DND-41 (cell line): Measurements from ENCODE around the gene EIF4E3.

ENCODE experiments used
- ATAC-seq: fragments of 200-7000 bp; cut with Tn5 transposase; 3 replicates; pipeline ENCODE4 v1.9.1; 2021; ENCODE audit warnings: low read depth; ENCODE audit not compliant: insufficient read depth
- DNase-seq: peaks from one replicate; pipeline ENCODE4 v3.0.0-alpha.2; 2020
- H2AFZ ChIP-seq: 2 replicates; pipeline ENCODE4 v1.6.0; 2012; ENCODE audit warnings: low read depth, low read length
- H3K27ac ChIP-seq: 2 replicates; pipeline ENCODE4 v1.5.1; 2012; ENCODE audit warnings: low read length, inconsistent platforms
- H3K27me3 ChIP-seq: fragments of 200-600 bp; sonication (generic); 2 replicates; pipeline ENCODE4 v1.6.0; 2012; ENCODE audit warnings: low read length, mild to moderate bottlenecking, inconsistent platforms; ENCODE audit not compliant: insufficient read depth, poor library complexity
- H3K36me3 ChIP-seq: 2 replicates; pipeline ENCODE4 v1.5.1; 2012; ENCODE audit warnings: low read length, inconsistent platforms; ENCODE audit not compliant: insufficient read depth
- H3K4me1 ChIP-seq: 2 replicates; pipeline ENCODE4 v1.5.1; 2012; ENCODE audit warnings: mild to moderate bottlenecking, low read length; ENCODE audit not compliant: insufficient read depth
- H3K4me2 ChIP-seq: 2 replicates; pipeline ENCODE4 v1.6.0; 2012; ENCODE audit warnings: mild to moderate bottlenecking, moderate library complexity, low read length, inconsistent platforms; ENCODE audit not compliant: insufficient read depth
- H3K4me3 ChIP-seq, 2 experiments: fragments of 200-600 bp in 1 of 2; shearing (Covaris generic) in 1 of 2; 2 replicates each; pipeline ENCODE4 v1.5.1; 2012 to 2016; ENCODE audit warnings: inconsistent platforms in 2 of 2, low read length in 2 of 2, mild to moderate bottlenecking in 2 of 2, low read depth in 1 of 2, moderate library complexity in 1 of 2
- H3K79me2 ChIP-seq: 2 replicates; pipeline ENCODE4 v1.6.0; 2012; ENCODE audit warnings: low read length, inconsistent platforms; ENCODE audit not compliant: insufficient read depth
- H3K9ac ChIP-seq: 2 replicates; pipeline ENCODE4 v1.6.0; 2012; ENCODE audit warnings: low read depth, mild to moderate bottlenecking, inconsistent platforms, low read length, moderate library complexity
- H3K9me3 ChIP-seq: 2 replicates; pipeline ENCODE4 v1.5.1; 2012; ENCODE audit warnings: low read length, moderate library complexity, mild to moderate bottlenecking, inconsistent platforms; ENCODE audit not compliant: insufficient read depth, severe bottlenecking
- H4K20me1 ChIP-seq: 2 replicates; pipeline ENCODE4 v1.6.0; 2012; ENCODE audit warnings: low read length; ENCODE audit not compliant: insufficient read depth
- EZH2 ChIP-seq: IDR thresholded peaks from 3 replicates; pipeline ENCODE4 v1.6.1; 2012; ENCODE audit warnings: borderline replicate concordance, low read depth, mild to moderate bottlenecking, moderate library complexity, low read length, inconsistent platforms; ENCODE audit not compliant: severe bottlenecking
- TF ChIP-seq, protein P1 (sequence below): IDR thresholded peaks from 2 replicates; pipeline ENCODE4 v1.5.1; 2012; ENCODE audit warnings: borderline replicate concordance, low read length, moderate library complexity, mild to moderate bottlenecking; ENCODE audit not compliant: poor library complexity, severe bottlenecking; ENCODE audit errors: extremely low read depth

Gene EIF4E3

GRCh38 chr3:71725271-71725991 lies at the start of gene EIF4E3:
TSS of gene EIF4E3 (minus strand) at chr3:71725402. CDS start at chr3:71725367, 35 bp downstream.
- Histone ChIP-seq H3K9me3 (no peaks in the 10 kb centered on the region), H3K27ac (no peak within 1 kb of the TSS), H3K4me2 (peak within 1 kb of the TSS; percentile 95), H3K36me3 (no peaks in the 10 kb centered on the region), H3K4me3 (peak within 1 kb of the TSS; percentile 29 to 63; a peak in 3 of 4 replicates), H3K9ac (peak within 1 kb of the TSS; percentile 55), H3K79me2 (no peaks in the 10 kb centered on the region), H4K20me1 (peaks cover 7% of the 10 kb centered on the region), H3K4me1 (peaks cover 35% of the 10 kb centered on the region), H2AFZ (peak within 1 kb of the TSS; percentile 74), H3K27me3 (peaks cover 61% of the 10 kb centered on the region)
- peak; percentile 12 for DNase-seq
- TF ChIP-seq, protein P1, sequence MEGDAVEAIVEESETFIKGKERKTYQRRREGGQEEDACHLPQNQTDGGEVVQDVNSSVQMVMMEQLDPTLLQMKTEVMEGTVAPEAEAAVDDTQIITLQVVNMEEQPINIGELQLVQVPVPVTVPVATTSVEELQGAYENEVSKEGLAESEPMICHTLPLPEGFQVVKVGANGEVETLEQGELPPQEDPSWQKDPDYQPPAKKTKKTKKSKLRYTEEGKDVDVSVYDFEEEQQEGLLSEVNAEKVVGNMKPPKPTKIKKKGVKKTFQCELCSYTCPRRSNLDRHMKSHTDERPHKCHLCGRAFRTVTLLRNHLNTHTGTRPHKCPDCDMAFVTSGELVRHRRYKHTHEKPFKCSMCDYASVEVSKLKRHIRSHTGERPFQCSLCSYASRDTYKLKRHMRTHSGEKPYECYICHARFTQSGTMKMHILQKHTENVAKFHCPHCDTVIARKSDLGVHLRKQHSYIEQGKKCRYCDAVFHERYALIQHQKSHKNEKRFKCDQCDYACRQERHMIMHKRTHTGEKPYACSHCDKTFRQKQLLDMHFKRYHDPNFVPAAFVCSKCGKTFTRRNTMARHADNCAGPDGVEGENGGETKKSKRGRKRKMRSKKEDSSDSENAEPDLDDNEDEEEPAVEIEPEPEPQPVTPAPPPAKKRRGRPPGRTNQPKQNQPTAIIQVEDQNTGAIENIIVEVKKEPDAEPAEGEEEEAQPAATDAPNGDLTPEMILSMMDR, result no peak
- TF ChIP-seq EZH2, result peak; percentile 96
- peak; percentile 17; the same call in 2 of the 3 replicates for ATAC-seq

DNA sequence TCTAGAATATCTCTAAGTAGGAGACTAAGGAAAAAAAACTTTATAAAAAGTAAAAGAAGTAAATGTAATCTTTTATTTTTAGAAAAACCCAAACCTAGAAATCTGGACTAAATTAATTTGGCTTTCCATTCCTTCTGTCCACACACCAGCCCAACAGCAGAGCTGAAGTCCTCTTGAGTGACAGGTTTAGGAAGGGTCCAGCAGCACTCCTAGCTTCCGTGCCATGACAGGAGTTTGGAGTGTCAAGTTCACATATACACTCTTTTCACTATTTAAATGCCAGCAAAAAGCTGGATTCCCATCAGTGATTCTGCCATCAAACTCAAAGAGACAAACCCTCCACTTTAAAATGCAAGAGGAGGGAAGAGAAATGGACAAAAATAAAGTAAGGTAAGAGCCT lies 46.7 kb upstream of the EIF4E3 start:
- H3K4me3 ChIP-seq, result no peak overlapping the region
- no peak for ATAC-seq

DNA sequence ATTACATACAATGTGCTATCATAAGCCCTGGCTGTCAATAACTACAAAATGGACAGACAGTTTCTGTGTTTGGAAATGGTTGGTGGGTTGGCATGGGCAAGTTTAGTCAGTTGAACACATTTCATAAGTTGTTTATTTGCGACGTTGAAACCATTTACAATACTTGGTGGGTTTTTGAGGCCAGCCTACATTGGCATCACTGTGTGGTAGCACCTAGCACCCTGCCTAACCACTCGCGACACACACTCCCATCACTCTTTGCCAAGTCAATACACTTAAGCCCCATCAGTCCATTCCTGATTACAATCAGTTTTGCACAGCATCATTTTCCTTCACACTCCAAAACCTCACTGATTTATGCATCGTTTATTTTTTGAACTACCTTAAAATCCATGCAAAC lies 45.9 kb upstream of the EIF4E3 start:
- ATAC-seq (no peak), DNase-seq (no peak)
- Histone ChIP-seq H3K79me2 (no peaks in the 10 kb centered on the region), H3K4me1 (no peaks in the 10 kb centered on the region), H4K20me1 (no peaks in the 10 kb centered on the region), H3K36me3 (no peaks in the 10 kb centered on the region), H3K4me3 (no peak overlapping the region), H3K9me3 (no peaks in the 10 kb centered on the region), H3K4me2 (no peak overlapping the region), H3K27ac (no peak overlapping the region), H3K27me3 (no peaks in the 10 kb centered on the region), H2AFZ (no peak overlapping the region), H3K9ac (no peak overlapping the region)
- TF ChIP-seq, protein P1, result no peak
- TF ChIP-seq EZH2, result no peak

More for the DNA sequence above, 46.7 kb upstream of the EIF4E3 start:
- Histone ChIP-seq H3K9me3 (no peaks in the 10 kb centered on the region), H3K79me2 (no peaks in the 10 kb centered on the region), H3K36me3 (no peaks in the 10 kb centered on the region), H3K4me1 (no peaks in the 10 kb centered on the region), H3K4me2 (no peak overlapping the region), H3K27me3 (no peaks in the 10 kb centered on the region), H4K20me1 (no peaks in the 10 kb centered on the region), H3K9ac (no peak overlapping the region), H2AFZ (no peak overlapping the region), H3K27ac (no peak overlapping the region)
- TF ChIP-seq, protein P1, result no peak
- no peak for TF ChIP-seq EZH2
- DNase-seq, result no peak
